B cell (primary cell): ENCODE measurements around the gene TMC1.

Experiments used
- EZH2 ChIP-seq: IDR thresholded peaks from 2 replicates; pipeline ENCODE4 v1.6.1; 2012; ENCODE audit warnings: borderline replicate concordance, low read depth, mild to moderate bottlenecking, moderate library complexity, low read length; ENCODE audit not compliant: insufficient read depth, poor library complexity, severe bottlenecking
- TF ChIP-seq, protein P1 (sequence below): fragments of 200-600 bp; IDR thresholded peaks from one replicate; pipeline ENCODE4 v1.8.0; 2022; ENCODE audit warnings: antibody characterized with exemption, mild to moderate bottlenecking

DNA sequence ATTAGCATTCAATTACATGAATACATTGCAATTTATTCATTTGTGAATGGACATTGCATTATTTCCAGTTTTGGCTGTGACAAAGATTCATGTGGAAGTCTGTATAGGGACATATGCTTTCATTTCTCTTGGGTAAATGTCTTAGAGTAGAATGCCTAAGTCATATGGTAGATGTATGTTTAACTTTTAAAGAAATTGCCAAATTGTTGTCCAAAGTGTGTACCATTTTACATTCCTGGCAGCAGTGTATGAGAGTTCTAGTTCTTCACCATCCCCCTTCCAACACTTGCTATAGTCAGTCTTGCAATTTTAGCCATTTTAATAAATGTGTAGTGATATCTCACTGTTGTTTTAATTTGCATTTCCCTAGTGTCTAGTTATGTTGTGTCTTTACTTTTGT, 122.2 kb downstream of the TMC1 start:
- TF ChIP-seq, protein P1, sequence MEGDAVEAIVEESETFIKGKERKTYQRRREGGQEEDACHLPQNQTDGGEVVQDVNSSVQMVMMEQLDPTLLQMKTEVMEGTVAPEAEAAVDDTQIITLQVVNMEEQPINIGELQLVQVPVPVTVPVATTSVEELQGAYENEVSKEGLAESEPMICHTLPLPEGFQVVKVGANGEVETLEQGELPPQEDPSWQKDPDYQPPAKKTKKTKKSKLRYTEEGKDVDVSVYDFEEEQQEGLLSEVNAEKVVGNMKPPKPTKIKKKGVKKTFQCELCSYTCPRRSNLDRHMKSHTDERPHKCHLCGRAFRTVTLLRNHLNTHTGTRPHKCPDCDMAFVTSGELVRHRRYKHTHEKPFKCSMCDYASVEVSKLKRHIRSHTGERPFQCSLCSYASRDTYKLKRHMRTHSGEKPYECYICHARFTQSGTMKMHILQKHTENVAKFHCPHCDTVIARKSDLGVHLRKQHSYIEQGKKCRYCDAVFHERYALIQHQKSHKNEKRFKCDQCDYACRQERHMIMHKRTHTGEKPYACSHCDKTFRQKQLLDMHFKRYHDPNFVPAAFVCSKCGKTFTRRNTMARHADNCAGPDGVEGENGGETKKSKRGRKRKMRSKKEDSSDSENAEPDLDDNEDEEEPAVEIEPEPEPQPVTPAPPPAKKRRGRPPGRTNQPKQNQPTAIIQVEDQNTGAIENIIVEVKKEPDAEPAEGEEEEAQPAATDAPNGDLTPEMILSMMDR: no peak
- no peak for TF ChIP-seq EZH2
